Activated CD8-positive, alpha-beta memory T cell treated with anti-CD3 and anti-CD28 coated beads, Interleukin-2, amount 50 U/mL, for 4 hours (primary cell): ENCODE data around the gene RPL27.

ENCODE experiments used
- DNase-seq: peaks from one replicate; pipeline ENCODE4 v3.0.0-alpha.2; 2020

Gene RPL27

GRCh38 chr17:43021741-43022512, 23.7 kb downstream of the RPL27 start, which contains the start of gene VAT1:
VAT1 (minus strand) TSS chr17:43022385; CDS start chr17:43022322, 63 bp downstream.
- DNase-seq, result peak; percentile 67

GRCh38 chr17:43024407-43025289, 26.4 kb downstream of the RPL27 start, which contains the start of gene RND2:
RND2 (plus strand) TSS chr17:43025231; CDS start chr17:43025348, 117 bp downstream.
- DNase-seq, result peak; percentile 83

DNA sequence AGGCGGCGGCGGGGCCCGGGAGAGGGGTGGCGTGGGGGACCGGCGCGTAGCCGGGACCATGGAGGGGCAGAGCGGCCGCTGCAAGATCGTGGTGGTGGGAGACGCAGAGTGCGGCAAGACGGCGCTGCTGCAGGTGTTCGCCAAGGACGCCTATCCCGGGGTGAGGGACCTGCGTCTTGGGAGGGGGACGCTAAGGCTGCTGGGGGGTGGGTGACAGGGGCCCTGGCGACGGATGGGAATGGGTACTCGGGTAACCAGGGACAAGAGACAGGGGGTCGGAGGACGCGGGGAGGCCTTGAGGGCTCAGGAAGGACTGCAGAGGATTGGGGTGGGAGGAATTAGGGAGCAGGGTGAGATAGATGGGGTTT, 27.1 kb downstream of the RPL27 start:
- no peak for DNase-seq

DNA sequence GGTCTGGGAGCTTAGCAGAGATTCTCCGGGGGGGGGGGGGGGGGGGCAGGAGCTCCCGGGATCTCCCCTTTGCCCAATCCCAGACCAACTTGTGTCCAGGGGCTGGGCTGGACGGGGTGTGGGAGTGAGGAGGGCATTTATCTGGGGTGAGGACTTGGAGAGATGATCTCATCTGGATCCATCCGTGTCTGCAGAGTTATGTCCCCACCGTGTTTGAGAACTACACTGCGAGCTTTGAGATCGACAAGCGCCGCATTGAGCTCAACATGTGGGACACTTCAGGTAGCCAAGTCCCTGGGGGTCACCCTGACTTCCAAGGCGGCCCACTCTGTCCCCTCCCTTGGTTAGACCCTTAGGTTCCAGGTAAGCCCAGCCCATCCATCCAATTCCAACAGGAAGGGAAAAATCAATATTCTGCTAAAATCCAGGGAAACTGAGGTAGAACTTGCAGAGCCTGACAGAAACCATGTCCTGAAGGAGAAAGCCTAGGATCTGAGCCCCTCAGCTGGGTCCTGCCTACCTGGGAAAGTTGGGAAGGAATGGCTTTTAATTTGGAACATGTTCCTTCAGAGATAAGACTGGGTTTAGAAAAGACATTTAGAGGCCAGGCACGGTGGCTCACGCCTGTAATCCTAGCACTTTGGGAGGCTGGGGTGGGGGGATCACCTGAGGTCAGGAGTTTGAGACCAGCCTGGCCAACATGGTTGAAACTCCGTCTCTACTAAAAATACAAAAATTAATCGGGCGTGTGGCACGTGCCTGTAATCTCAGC, 27.7 kb downstream of the RPL27 start:
- no peak for DNase-seq

DNA sequence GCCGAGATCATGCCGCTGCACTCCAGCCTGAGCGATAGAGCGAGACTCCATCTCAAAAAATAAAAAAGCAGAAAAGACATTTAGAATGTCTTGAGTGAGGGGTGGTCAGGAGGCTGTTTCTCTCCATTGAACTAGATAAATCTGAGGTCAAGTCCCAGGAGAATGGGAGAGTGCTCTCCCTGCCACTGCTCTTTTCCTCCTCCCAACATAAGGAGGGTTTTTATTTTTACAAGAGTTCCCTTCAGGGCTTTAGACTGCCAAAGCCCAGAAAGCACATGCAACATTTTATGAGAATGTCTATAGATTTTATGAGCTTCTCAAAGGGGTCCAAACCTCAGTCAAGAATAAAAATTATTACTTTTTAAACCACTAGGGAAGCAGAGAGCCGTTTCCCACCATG, 28.4 kb downstream of the RPL27 start:
- DNase-seq, result no peak

- DNase-seq, result no peak
These were observed 29.1 kb downstream of the RPL27 start for GRCh38 chr17:43027091-43028032.

DNA sequence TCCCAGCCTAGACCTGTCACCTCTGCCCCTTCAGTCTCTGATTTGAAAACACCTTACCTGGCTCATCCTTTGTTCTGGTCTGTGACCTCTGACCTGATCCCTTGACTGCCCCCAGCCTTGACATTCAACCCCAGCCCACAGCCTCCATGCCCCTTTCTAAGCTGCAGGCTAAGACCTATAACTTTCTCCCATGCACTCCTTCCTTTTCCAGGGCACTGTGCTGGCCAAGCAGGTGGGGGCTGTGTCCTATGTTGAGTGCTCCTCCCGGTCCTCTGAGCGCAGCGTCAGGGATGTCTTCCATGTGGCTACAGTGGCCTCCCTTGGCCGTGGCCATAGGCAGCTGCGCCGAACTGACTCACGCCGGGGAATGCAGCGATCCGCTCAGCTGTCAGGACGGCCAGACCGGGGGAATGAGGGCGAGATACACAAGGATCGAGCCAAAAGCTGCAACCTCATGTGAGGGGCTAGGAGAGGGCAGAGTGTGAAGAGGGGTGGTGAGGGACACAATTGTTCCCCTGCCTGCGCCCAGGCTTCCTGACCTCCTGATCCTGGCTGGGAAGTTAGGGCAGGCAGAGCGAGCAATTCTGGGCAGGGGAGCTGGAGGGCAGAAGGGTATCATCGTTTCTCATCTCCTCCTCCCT, 30.1 kb downstream of the RPL27 start:
- no peak for DNase-seq

DNA sequence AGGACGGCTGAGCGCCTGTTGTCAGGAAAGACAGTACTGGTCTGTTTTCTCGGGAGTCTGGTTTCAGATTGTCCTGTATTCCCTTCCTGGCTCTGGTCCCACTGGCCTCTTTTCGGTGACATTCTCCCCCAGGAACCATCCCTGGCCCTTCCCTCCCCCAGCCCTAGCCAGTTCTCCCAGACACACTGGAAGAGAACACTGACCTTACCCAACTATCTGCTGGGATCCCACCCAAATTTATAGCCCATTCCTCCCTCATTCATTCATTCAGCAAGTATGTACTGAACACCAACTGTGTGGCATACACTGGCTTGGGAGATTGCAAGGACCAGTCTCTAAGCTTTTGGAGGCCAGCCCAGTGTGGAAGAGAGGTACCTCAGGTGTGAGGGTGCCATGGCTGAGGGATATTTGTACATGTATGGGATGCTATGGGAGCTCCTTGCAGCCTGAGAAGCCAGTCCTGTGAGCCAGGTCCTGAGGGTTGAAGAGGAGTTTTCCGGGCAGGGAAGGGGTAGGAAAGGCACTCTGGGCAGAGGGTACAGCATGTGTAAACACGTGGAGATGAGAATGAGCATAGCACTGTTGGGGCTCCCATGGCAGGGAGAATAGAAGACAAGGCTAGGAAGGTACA, 32.0 kb downstream of the RPL27 start:
- no peak for DNase-seq

DNA sequence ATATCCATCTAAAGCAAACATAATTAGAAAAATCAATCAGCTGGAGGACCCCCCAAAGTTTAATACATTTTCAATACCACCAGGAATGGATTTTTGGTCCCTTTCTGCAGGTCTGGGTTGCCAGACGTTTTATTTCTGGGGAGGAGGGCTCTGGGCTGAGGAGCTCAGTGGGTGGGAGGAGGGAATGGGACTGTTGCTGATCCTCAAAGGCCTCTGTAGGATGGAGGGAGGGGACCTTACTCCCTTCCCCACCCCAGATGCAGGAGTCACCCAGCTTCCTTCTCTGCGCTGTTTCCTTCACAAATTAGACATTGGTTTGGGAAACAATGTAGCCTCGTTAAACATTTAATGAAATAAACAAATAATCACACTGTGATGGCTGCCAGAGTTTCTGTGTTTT, 33.4 kb downstream of the RPL27 start:
- DNase-seq, result no peak

- DNase-seq, result no peak
These were observed 36.0 kb downstream of the RPL27 start for GRCh38 chr17:43033948-43034881.

DNA sequence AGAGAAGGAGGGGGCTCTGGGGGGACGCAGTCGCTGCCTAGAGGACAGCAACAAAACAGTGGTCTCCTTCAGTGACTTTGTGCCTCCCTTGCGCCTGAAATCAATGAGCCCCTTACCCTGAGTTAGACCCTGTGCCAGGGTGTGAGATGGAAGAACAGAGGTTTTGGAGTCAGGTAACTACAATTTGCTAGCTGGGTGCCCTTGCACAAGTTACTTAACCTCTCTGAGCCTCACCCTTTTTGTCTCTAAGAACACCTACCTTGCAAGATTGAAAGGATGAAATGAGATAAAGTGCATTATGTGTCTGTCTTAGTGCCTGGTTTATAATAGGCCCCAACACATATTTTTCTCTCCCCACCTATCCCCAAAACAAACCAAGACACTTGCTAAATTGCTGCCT, 36.7 kb downstream of the RPL27 start:
- no peak for DNase-seq

DNA sequence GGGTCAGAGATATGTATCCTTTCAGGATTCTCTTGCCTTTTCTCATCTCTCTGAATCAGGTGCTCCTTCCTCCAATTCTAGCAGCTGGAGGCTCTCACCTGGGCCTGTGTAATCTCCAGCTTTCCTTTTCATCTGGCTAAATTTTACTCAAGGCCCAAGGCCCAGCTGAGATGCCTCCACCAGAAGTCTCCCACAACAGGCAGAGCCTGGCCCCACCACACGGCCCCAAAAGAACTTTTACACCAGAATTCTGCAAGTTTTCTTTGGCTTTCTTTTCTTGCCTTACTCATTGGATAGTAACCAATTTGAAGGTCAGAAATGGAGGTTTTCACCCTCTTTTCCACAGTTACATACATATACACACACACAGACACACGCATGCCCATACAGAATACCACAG, 41.4 kb downstream of the RPL27 start:
- no peak for DNase-seq

GRCh38 chr17:43040655-43041054, 42.4 kb downstream of the RPL27 start:
- DNase-seq, result no peak

- DNase-seq, result no peak
These were observed 43.9 kb downstream of the RPL27 start for GRCh38 chr17:43042025-43042628.

- DNase-seq, result no peak
These were observed 45.1 kb downstream of the RPL27 start for GRCh38 chr17:43043307-43043706.

GRCh38 chr17:43044024-43044423, 45.8 kb downstream of the RPL27 start:
- DNase-seq, result no peak

GRCh38 chr17:43051969-43052368, 53.8 kb downstream of the RPL27 start:
- DNase-seq, result no peak
